Fibroblast of the conjunctiva (primary cell): Measurements from ENCODE around the gene MEF2D.

ENCODE experiments used
- DNase-seq: peaks from one replicate; pipeline ENCODE4 v3.0.0-alpha.2; 2010; ENCODE audit warnings: low read depth

MEF2D gene

DNA sequence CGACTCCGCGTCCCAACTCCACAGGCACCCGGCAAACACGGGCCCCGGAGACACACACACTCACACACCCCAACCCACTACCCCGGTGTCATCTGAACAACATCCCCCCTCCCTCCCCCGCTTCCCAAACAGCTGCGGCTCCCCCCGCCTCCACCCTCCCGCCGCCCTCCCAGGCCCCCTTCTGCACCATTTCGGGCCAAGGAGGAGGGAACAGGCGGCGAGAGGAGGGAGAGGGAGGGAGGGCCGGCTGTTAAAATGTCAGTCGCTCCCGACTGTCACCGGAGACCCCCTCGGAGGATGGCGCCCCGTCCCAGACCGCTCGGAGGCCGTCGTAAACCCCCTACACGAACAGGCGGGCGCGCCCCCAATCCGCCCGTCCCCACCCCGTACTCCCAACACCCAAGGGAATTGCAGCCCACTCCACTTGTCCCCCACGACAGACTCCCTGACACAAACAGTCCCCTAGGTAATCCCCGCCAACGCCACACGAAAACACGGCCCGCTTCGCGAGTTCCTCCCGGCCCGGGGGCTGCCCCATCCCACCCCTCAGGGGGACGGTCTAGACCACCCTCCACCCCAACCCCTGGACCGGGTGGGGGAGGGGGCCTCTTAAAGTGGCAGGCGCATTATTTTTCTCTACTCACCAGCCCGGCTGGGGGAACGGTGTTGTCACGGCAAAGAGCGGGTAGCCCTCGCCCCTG is 583 bp downstream of the MEF2D start:
- DNase-seq = no peak

DNA sequence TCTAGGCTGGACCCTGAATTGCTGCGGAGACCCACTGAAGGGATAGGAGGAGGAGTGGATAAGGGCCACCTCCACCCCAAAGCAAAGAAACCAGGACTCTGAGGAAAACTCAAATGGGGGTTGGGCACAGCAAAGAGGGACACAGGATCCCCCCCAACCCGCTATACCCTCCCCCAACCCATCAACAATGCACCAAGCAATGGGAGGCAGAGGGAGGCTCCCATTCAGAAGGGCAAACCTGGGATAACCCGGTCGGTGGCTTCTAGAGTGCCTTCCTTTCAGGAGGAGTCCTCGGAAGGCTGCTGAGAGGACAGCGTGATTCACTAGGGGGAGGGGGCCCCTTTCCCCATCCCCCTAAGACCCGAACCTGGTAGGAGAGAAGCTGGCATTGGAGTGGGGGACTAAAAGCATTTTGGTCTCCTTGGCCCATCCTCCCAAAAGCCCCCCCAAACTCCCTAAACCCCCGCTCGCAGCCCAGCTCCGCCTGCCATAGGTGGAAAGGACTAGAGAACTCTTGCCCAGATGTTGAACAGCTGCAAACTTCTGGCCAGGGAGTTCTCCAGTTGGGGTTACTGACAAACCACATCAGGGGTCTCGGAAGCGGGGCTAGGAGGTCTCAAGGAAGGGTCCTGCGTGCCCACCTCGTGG is 1.3 kb downstream of the MEF2D start:
- no peak for DNase-seq

DNA sequence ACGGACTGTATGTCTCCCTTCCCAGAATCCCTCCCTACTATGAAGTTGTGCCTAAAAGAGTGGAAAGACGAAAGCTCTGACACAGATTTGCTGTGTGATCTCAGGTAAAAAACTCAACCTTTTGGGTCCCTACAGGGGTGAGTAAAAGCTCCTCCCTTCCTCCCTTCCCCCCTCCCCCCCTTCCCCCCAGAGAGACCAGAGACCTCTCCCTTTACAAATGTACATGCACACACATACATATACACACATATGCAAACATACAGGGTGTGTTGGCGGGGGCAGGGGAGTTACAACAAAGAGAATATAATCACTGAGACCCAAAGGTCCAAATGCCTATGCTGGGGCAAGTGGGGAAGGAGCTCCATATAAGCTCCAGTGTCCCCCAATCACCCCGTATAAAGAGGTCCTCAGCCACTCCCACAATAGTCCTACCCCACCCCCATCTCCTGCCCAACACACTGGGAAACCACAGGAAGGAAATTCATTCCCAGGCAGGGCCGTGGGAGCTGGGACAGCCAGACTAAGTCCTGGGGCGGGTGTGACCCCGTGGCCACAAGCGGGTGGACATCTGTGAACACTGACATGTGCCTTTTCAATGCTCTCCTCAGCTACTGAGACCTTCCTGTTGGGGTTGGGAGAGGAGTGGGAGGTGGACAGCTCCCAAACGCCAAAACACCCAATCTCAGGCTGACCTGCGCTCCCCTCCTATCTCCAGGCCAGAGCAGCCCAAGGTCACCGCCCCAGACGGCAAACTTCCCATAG is 2.0 kb downstream of the MEF2D start:
- DNase-seq = no peak

DNA sequence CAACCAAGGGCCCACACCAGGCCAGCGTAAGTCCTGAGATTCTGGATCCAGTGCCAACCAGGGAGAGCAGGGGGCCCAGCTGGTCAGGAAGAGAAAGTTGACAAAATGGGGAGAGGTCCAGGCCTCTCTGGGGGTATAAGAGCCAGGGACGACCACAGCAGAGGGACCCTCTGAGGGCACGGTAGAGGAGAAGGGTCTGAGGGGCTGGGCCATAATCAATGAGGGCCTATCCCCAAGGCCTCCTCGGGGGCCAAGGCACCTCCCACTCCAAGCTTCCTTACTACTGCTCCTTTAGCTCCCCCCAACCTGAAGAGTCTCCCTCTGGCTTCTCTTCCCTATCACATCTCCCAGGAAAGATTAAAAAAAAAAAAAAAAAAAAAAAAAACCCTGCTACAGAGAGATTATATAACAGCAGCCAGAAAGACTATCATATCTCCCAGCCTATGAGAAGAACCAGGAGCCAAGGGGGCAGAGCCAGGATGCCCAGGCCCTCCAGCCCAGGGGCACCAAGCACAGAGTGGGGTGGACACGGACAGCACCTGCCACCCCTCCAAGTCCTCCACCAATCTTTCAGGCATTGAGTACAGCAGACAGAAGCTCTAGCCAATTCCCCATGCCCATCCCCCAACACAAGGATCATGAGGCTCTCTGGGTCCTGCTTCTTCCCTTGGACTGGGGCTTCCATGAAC is 2.7 kb downstream of the MEF2D start:
- no peak for DNase-seq

DNA sequence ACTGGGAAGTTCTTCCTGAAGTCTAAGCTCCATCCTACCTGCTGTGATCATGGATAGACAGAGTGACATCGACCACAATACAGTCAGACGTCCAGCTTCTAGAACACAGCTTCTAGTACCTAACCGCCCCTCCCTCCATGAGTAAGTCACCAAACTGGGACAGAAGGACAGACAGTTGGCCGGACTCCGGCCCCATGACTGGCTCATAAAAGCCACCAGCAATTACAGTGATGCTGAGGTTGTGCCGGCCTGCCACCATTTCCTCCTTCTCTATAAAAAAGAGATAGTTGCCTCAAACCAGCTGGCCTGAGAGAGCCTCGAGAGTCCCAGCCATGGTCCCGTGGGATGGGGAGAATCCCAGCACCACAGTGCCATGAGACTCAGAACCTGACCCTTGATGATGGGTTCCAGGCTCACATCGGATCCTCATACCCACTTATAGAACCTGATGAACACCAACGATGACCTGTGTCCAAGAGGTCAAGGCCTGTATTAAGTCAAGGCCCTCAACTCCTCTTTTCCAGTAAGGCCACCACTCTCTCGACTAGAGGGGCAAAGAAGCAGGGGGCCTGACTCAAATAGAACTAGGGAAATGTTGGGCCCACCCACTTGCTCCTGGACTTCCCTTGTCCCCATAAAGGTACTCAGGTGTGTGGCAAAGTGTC is 3.4 kb downstream of the MEF2D start:
- DNase-seq = no peak

DNA sequence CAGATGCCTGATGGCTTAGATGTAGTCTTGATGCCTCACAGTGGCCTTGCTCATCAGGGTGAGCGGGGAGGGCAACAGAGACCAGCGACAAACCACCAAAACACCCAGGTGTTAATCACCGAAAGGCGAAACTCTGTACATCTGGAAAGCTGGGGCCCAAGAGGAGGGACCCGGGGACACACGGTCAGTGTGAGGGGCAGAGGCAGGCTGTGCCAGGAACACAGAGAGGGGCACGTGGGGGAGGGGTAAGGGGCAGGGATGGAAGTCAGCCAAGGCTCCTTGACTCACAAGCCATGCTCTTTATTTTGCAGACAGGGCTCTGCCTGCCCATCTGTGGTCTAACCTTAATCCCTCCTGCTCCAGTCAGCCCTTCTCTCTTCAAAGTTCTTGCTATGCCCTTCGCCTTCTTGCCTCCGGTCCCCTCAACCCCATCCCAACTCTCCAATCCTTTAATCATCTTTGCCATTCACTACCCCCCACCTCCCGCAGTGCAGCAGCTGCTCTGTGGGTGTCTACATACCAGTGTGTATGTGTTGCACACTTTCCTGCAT is 4.3 kb downstream of the MEF2D start:
- no peak for DNase-seq

DNA sequence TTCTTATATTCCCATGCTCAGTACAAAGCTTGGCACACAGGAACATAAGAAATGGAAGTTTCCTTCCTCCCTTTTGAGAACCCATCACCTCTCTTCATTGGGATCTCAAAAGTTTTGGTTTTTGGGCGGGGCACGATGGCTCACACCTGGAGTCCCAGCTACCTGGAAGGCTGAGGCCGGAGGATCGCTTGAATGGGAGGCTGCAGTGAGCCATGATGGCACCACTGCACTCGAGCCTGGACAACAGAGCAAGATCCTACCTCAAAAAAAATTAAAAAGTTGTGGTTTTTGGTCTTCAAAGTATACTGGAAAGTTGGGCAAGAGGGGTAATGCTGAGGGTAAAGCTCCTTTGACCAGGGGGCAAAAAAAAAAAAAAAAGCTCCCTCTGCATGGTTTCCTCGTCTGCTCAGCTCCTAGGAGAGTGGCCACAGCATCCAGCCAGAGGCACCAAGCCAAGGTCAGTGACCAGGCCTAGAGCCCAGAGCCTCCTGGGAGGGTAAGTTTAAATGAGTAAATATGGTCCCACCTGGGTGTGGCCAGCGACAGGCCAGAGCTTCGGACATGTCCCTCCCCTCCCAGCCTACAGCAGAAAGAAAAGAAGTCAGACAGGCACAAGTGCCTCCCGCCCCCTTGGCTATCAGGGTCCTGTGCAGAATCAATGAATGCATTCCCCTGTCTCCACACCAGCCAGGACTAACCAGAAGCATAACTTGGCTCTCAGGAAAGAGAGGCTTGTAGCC is 5.0 kb downstream of the MEF2D start:
- no peak for DNase-seq

DNA sequence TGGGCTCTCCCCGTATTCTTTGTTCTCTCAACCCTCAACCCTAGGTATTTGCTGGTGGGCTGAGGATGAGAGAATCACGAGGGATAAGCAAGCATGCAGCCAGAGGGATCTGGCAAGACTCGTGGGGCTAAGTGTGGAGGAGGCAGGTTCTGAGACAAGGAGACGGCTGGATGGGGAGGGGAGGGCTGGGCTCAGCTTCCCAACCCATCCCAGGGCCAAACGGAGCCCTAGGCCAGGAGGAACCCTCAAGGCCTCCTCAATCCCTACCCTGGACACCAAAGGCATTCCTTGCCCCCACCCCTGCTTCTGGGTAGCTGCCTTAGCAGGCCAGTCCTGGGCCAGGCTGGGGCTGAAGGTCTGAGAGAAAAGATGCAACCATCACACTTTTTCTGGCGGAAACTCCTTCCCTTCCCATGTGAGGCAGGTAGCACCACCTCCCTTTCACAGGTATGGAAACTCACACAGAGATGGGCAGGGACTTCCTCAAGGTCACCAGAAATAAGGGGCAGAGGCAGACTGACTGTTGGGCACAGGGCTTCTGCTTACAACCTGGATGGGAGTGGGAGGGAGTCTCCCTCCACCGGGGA is 6.2 kb downstream of the MEF2D start:
- DNase-seq = no peak

DNA sequence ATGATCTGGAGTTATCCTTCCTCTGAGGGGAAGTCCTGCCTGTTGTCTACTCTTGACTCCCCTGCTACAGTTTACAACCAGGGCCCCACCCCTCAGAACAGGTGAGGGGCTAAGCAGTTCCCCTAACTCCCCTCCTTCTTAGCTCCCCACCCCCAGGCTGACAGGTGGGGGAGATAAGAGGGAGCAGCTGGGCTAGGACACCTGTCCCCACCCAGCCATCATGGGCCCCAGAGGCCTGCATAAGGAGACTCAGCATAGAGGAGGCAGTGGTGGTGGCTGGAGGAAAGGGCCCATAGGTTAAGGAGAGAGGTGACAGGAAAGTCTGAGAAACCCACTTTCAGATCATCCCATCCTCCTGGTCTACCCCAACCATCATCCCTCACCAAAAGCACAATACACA is 6.8 kb downstream of the MEF2D start:
- DNase-seq = no peak

DNA sequence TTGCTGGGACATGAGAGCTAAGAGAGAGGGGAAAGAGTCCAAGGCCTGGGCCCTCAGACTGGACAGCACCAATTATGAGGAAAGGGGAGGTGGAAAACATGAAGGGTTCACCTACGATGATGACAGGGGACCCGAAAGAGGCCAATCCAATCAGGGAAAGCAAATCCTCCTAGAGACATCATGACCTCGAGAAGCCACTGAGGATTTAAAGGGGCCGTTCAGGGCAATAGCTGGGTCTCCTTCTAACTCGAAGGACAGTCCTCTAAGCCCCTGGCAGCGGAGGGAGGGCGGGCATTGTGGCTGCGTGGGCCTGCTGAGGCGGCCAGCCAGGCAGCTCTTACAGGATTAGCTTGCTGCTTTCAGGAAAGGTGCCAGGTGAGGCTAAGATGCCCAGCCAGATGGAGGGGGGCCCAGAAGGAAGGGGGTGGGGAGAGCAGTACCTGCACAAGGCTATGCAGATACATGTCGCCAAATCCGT is 7.4 kb downstream of the MEF2D start:
- DNase-seq = no peak

DNA sequence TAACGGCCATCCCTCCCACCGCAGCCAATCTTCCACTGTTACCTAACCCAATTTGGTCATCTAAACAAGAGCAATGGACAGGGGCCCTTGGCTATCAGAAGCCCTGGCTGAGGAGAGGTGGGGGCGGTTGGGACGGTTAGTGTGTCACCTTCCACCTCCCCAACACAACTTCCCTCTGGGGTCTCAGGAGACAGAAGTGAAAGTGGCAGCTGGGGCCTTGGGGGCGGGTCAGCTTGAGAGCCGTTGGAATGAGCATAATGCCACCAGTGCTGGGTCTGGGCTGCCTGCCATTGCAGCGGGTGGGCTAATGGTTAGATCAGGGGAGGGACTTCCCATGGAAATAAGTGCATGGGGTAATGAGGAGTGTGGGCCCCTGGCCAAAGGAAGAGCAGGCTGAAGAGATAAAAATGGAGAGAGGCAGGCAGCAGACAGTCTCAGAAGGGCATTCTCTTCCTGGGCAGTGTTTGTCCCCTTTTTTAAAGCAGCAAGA is 7.9 kb downstream of the MEF2D start:
- no peak for DNase-seq

DNA sequence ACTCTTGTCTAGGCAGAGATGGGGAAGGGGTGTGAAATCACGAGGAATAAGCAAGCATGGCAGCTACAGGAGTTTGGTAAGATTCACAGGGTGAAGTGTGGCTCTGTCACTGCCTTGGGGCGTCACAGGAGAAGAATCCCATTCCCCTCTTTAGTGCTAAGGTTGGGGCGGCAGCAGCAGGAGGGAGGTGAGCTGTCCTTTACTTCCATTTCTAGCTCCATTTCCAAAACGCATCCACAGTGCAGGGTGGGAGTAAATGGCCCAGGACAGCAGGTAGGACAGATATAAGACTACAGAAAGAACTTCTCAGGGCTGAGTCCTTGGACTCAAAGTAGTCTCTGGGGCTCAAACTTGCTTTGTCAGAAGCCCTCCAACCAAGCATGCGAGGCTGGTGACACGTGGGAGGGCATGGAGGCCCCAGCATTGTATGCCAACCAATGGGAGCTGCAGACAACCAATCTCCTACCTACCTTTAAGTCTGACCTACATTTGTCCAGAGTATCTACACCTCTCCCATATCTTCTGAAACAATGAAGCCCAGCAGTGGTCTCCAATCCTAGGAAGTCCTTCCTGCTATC is 8.5 kb downstream of the MEF2D start:
- no peak for DNase-seq

DNA sequence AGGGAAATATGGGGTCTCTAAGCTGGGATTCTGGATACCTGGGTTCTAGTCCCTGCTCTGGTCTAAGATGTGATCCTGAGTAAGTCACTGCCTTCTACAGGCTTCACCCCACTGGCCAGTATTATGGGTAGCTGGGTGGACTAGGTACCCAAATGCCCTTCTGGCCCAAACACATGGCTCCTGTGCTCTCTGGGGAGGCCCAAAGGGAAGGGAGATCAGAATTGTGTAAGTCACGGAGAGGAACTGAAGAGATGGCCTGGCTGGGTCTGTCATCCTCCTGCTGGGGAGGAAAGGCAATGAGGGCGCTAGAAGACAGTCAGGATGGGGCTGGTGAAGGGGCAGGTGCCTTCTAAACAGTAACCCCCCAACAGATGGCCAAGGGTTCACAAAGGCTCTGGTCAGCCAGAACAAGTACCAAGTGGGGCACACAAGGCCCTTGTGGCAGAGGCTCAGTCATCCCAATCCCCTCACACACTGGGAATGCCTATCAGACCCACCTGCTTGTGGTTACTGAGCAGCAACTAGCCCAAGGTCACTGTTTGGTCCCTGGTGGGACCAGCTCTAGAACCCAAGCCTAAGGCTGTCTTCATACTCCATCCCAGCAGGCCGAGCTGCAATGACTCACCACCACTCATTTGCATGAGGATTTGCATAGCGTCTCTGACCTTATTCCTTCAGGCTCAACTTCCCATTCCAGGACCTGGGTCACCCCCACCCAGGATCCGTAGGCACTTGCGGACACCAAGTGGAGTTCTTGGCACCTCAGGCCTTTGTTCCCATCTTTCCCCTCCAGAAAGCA is 9.2 kb downstream of the MEF2D start:
- DNase-seq = no peak

DNA sequence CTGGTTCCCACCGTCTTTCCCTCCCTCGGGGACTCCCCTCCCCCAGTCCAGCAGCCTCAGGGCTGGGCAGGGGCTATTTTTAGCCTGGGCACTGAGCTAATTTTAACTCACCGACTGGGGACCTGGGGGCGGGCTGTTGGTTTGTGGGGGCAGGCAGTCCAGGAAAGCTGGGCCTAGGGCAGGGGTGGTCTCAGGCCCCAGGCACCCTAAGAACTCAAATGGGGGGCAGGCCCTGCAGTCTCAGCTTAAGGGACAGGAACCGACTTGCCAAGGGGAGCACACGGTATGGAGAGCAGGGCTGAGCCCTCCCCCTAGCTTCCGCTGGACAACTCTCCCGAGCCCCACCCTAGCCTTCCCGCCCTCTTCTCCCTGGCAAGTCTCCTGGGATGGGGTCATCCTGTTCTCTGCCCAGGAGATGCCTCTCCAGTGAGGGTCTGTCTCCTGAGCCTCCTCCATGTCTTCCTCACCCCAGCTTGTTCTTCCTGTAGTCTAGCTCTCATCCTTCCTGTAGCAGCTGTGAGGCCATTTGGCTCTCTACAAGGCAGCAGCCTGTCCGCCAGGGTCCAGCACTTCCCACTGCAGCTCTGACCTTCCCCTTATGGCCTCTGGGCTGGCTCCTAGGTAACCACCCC is 10.1 kb downstream of the MEF2D start:
- DNase-seq = no peak

DNA sequence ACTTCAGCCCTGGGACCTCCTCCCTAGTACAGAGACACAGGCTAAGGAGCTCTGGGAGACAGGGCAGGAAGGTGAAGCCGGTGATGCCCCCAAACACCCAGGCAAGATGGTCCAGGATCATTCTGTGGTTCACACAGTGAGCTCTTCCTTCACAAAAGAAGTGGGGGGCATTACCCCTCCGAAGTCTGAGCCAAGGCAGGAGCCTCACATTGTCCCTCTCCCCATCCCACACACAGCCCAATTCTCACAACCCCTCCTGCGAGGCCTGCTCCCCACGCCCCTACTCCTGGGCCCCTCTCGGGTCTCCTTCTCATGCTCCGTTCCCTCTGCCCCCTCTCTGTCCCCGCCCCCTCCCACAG is 10.7 kb downstream of the MEF2D start:
- no peak for DNase-seq

DNA sequence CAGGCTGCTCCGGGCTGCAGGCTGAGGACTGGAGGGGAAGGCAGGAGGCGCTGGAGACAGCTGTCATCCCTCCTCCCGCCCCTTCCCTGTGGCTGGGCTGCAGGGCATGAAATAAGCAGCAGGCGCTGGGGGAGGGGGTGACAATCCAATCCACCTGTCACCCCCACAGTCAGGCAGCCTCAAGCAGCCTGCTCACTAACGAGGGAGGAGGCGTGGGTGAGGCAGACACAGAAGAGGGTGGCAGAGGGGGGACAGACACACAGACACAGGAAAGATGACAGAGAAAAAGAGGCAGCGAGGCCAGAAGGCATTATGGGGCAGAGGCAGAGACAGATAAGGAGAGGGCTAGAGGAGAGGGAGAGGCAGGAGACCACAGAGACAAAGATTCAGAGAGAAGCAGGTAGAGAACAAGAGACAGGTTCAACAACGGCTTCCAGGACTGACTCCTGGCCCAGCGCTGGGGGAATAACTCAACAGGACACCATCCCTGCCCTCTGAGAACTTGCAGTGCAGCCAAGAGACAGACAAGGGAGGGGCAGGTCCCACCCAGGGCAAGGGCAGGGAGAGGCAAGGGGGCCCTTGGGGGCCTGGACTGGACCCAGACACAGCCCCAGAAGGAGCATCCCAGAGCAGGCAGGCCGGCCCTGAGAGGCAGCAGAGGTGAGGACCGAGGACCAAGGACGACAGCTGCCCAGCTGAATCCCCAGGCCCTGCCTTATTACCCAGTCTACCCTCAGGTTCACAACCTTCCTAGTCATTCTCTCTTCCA is 11.2 kb downstream of the MEF2D start:
- no peak for DNase-seq

DNA sequence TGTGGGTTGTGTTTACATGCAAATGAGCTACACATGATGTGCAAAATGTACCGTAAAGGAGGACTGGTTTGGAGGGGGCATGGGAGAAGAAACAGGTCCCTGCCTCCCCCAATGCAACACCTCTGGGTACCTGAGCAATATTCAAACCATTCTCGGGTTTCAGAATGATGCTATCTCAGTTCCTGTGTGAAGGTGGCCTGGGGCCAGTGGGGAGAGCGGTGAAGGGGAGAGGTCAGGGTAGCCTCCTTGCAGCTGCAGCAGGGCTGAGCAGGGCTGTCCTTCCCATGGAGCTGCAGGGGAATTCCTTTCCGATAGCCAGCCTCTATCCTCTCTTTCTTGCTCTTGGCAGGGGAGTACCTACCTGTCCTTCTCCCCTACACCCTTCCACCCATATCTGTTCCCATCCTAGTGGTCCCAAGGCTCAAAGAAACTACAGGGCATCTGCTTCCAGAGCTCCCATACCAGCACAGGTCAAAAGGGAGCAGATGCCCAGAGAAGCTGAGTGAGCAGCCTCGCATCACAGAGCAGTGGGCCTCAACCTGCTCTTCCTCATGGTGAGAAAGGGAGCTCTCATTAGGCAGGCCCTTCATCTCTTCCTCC is 11.9 kb downstream of the MEF2D start:
- no peak for DNase-seq

DNA sequence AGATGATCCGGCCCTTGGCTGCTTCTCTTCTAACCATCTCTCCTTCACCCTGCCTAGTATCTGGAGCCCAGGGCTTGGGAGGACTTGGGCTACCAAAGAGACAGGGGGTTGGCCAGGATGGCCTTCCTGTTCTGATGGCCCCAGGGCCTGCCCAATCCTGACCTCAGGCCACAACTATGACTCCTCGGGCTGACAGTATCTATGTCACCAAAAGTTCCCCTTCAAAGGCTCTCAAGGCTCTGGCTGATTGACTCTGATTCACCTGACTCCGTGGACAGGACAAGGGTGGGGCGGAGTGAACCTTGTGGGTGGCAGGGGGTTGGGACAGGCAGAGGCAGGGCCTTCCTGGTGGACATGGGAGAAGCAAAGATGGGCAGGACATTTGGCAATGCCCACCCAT is 12.7 kb downstream of the MEF2D start:
- no peak for DNase-seq
